IMR-90 (cell line): Measurements from ENCODE around the gene CXCR3. TPM values are rescaled to one million over a fixed set of nuclear protein-coding genes. Genes with fewer than 3 reads are reported as not detected.

Source experiments
- ATAC-seq: fragments of 200-7000 bp; cut with Tn5 transposase; 2 replicates; pipeline ENCODE4 v1.9.1; 2020; ENCODE audit warnings: low read depth, mild to moderate bottlenecking, moderate library complexity
- BruUV-seq: library from RNA; stranded (reverse); fragments of 400-500 nt; replicated peaks from 2 replicates; lab custom pipeline; 2021; lab: Mats Ljungman, UMichigan
- CTCF ChIA-PET: fragments of 300-600 bp; formaldehyde crosslinking; extraction: SDS; loops from one replicate; lab custom pipeline; 2021; ENCODE audit warnings: antibody characterized with exemption; lab: Yijun Ruan, JAX
- POLR2A ChIA-PET: fragments of 300-600 bp; sonication (Branson Sonifier 250); formaldehyde crosslinking; loops from one replicate; lab custom pipeline; 2022; ENCODE audit warnings: antibody characterized with exemption; ENCODE audit not compliant: unreplicated experiment; lab: Charles Lee
- DNase-seq: peaks from one replicate; pipeline ENCODE4 v3.0.0; 2013
- H2AFZ ChIP-seq: replicated peaks from 2 replicates; pipeline ENCODE3; 2013; ENCODE audit warnings: low read length, mild to moderate bottlenecking; ENCODE audit not compliant: poor library complexity
- H2AK5ac ChIP-seq: 2 replicates; pipeline ENCODE4 v1.6.1; 2013; ENCODE audit warnings: low read depth, low read length, inconsistent platforms
- H2AK9ac ChIP-seq: replicated peaks from 2 replicates; pipeline ENCODE3; 2013; ENCODE audit warnings: mild to moderate bottlenecking, low read depth, low read length, moderate library complexity; ENCODE audit not compliant: poor library complexity
- H2BK120ac ChIP-seq: 2 replicates; pipeline ENCODE4 v1.6.1; 2013; ENCODE audit warnings: low read depth, low read length, inconsistent platforms
- H2BK15ac ChIP-seq: 3 replicates; pipeline ENCODE4 v1.6.1; 2013; ENCODE audit warnings: low read depth, low read length, inconsistent platforms
- H2BK20ac ChIP-seq: 2 replicates; pipeline ENCODE4 v1.6.1; 2013; ENCODE audit warnings: low read depth, mild to moderate bottlenecking, inconsistent platforms, low read length, moderate library complexity
- H2BK5ac ChIP-seq: 2 replicates; pipeline ENCODE4 v1.6.1; 2013; ENCODE audit warnings: mild to moderate bottlenecking, low read depth, low read length, inconsistent platforms; ENCODE audit not compliant: poor library complexity, severe bottlenecking
- H3K14ac ChIP-seq: replicated peaks from 2 replicates; pipeline ENCODE4 v1.6.1; 2013; ENCODE audit warnings: low read depth, low read length, inconsistent platforms
- H3K18ac ChIP-seq: 2 replicates; pipeline ENCODE4 v1.6.1; 2013; ENCODE audit warnings: low read depth, low read length, control low read depth
- H3K23ac ChIP-seq: 2 replicates; pipeline ENCODE4 v1.6.1; 2013; ENCODE audit warnings: low read depth, low read length, inconsistent platforms
- H3K27ac ChIP-seq: 2 replicates; pipeline ENCODE4 v1.5.1; 2013; ENCODE audit warnings: mild to moderate bottlenecking, control low read depth, low read length; ENCODE audit not compliant: insufficient read depth
- H3K27me3 ChIP-seq: 2 replicates; pipeline ENCODE4 v1.6.1; 2013; ENCODE audit warnings: low read length; ENCODE audit not compliant: control insufficient read depth, insufficient read depth
- H3K36me3 ChIP-seq: 2 replicates; pipeline ENCODE4 v1.6.1; 2013; ENCODE audit warnings: low read length, mixed read lengths; ENCODE audit not compliant: control insufficient read depth, insufficient read depth
- H3K4ac ChIP-seq: 2 replicates; pipeline ENCODE4 v1.6.1; 2013; ENCODE audit warnings: low read depth, low read length, inconsistent platforms
- H3K4me1 ChIP-seq: 2 replicates; pipeline ENCODE4 v1.6.1; 2013; ENCODE audit warnings: low read length, mixed read lengths; ENCODE audit not compliant: control insufficient read depth, insufficient read depth
- H3K4me2 ChIP-seq: 2 replicates; pipeline ENCODE4 v1.6.1; 2013; ENCODE audit warnings: low read depth, mild to moderate bottlenecking, control low read depth, low read length, moderate library complexity
- H3K4me3 ChIP-seq: 2 replicates; pipeline ENCODE4 v1.5.1; 2013; ENCODE audit warnings: low read depth, mild to moderate bottlenecking, control low read depth, low read length, moderate library complexity; ENCODE audit not compliant: insufficient read depth
- H3K56ac ChIP-seq: 2 replicates; pipeline ENCODE4 v1.6.1; 2013; ENCODE audit warnings: low read length, inconsistent platforms; ENCODE audit not compliant: insufficient read depth; ENCODE audit errors: extremely low read depth
- H3K79me1 ChIP-seq, 2 experiments: 2 replicates each; pipeline ENCODE4 v1.6.1; 2013; ENCODE audit warnings: low read length in 2 of 2, inconsistent platforms in 1 of 2, low read depth in 1 of 2
- H3K9ac ChIP-seq: 2 replicates; pipeline ENCODE4 v1.6.1; 2013; ENCODE audit warnings: low read depth, low read length, control low read depth
- H3K9me1 ChIP-seq: 2 replicates; pipeline ENCODE4 v1.6.1; 2013; ENCODE audit warnings: low read length, inconsistent platforms; ENCODE audit not compliant: insufficient read depth
- H3K9me3 ChIP-seq: 2 replicates; pipeline ENCODE4 v1.6.1; 2013; ENCODE audit warnings: low read length; ENCODE audit not compliant: control insufficient read depth, insufficient read depth
- H4K20me1 ChIP-seq: 2 replicates; pipeline ENCODE4 v1.6.1; 2013; ENCODE audit warnings: low read length, inconsistent platforms; ENCODE audit not compliant: insufficient read depth
- H4K5ac ChIP-seq: 2 replicates; pipeline ENCODE4 v1.6.1; 2013; ENCODE audit warnings: mild to moderate bottlenecking, low read depth, low read length, control low read depth
- H4K8ac ChIP-seq, 2 experiments: 2 replicates each; pipeline ENCODE4 v1.6.1; 2013; ENCODE audit warnings: low read depth in 2 of 2, low read length in 2 of 2, control low read depth in 1 of 2, inconsistent platforms in 1 of 2
- H4K91ac ChIP-seq: 2 replicates; pipeline ENCODE4 v1.6.1; 2013; ENCODE audit warnings: low read depth, low read length, inconsistent platforms; ENCODE audit not compliant: insufficient read depth
- BHLHE40 ChIP-seq: fragments of 150-350 bp; IDR thresholded peaks from 2 replicates; pipeline ENCODE4 v1.6.1; 2016; ENCODE audit warnings: mild to moderate bottlenecking, low read depth, low read length
- CEBPB ChIP-seq: IDR thresholded peaks from 2 replicates; pipeline ENCODE4 v1.6.1; 2012; ENCODE audit warnings: low read depth, low read length, improper control_type of control experiment
- CHD1 ChIP-seq: IDR thresholded peaks from 2 replicates; pipeline ENCODE4 v1.6.1; 2012; ENCODE audit warnings: low read depth, low read length, improper control_type of control experiment
- CTCF ChIP-seq: conservative IDR thresholded peaks from 2 replicates; pipeline ENCODE4 v1.5.1; 2012; ENCODE audit warnings: mild to moderate bottlenecking, low read depth, low read length, improper control_type of control experiment
- ELK1 ChIP-seq: fragments of 150-350 bp; IDR thresholded peaks from 2 replicates; pipeline ENCODE4 v1.6.1; 2016; ENCODE audit warnings: low read depth, mild to moderate bottlenecking, low read length, moderate library complexity, borderline replicate concordance
- FOS ChIP-seq: fragments of 150-350 bp; IDR thresholded peaks from 2 replicates; pipeline ENCODE4 v1.6.1; 2016; ENCODE audit warnings: low read depth, low read length
- MAFK ChIP-seq: IDR thresholded peaks from 2 replicates; pipeline ENCODE4 v1.6.1; 2012; ENCODE audit warnings: low read depth, low read length, improper control_type of control experiment
- MAZ ChIP-seq: IDR thresholded peaks from 2 replicates; pipeline ENCODE4 v1.6.1; 2012; ENCODE audit warnings: low read depth, mild to moderate bottlenecking, low read length, improper control_type of control experiment, moderate library complexity, borderline replicate concordance
- MXI1 ChIP-seq: IDR thresholded peaks from 2 replicates; pipeline ENCODE4 v1.6.1; 2012; ENCODE audit warnings: low read depth, mild to moderate bottlenecking, low read length, moderate library complexity, borderline replicate concordance
- RCOR1 ChIP-seq: IDR thresholded peaks from 2 replicates; pipeline ENCODE4 v1.6.1; 2012; ENCODE audit warnings: mild to moderate bottlenecking, low read length, improper control_type of control experiment; ENCODE audit not compliant: insufficient replicate concordance
- RFX5 ChIP-seq: IDR thresholded peaks from 2 replicates; pipeline ENCODE4 v1.8.0; 2012; ENCODE audit warnings: low read depth, mild to moderate bottlenecking, low read length, moderate library complexity
- SMC3 ChIP-seq: fragments of 150-350 bp; IDR thresholded peaks from 2 replicates; pipeline ENCODE4 v1.6.1; 2016; ENCODE audit warnings: low read depth, mild to moderate bottlenecking, antibody characterized with exemption, low read length, moderate library complexity
- USF2 ChIP-seq: fragments of 150-350 bp; IDR thresholded peaks from 2 replicates; pipeline ENCODE4 v1.6.1; 2017; ENCODE audit warnings: mild to moderate bottlenecking, antibody characterized with exemption, low read length, low read depth
- WGBS, 2 experiments: methylation state at CpG; one replicate each; pipeline versions ENCODE4 v1.1.5 to v1.1.7; 2013; ENCODE audit warnings: missing lambda C conversion rate in 2 of 2; ENCODE audit not compliant: insufficient read length in 1 of 2; ENCODE audit errors: extremely low coverage in 2 of 2; 5-methylcytosine and 5-hydroxymethylcytosine counted together
- dilution Hi-C: fragments of 300-500 bp; cut with HindIII; formaldehyde crosslinking; loops from one replicate; pipeline ENCODE4 v1.14.3; 2018; ENCODE audit warnings: low sequenced_read_pairs; ENCODE audit not compliant: unreplicated experiment
- in situ Hi-C: fragments of 300-500 bp; cut with MboI; formaldehyde crosslinking; loops from 3 replicates; pipeline ENCODE4 v1.14.3; 2019; ENCODE audit warnings: low sequenced_read_pairs, inconsistent platforms, mixed read lengths
- intact Hi-C: fragments of 100-400 bp; cut with micrococcal nuclease; formaldehyde crosslinking; loops from 2 replicates; pipeline ENCODE4 v1.10.0; 2022
- polyA plus RNA-seq, 3 experiments: library from polyadenylated mRNA; depleted of rRNA; stranded (reverse); fragments of >200 nt; gene quantifications; 2 replicates each; pipeline ENCODE4 v1.2.3, GENCODE V29; 2012; ENCODE audit warnings: low replicate concordance in 1 of 3
- total RNA-seq: library from RNA; depleted of rRNA; stranded (reverse); fragments of >200 nt; gene quantifications from 2 replicates; pipeline ENCODE4 v1.2.3, GENCODE V29; 2012

Gene CXCR3
- total and polyA plus RNA-seq, 2 of the 4 experiments (the other 2 are of a cell fraction): not detected

- Histone ChIP-seq H3K18ac (no peak overlapping the region), H3K9me1 (no peaks in the 10 kb centered on the region), H3K9ac (no peak overlapping the region), H3K79me1 (peaks cover 0 to 2% of the 10 kb centered on the region in 2 experiments; a peak in 2 of 4 replicates), H4K8ac (no peak overlapping the region), H2BK15ac (no peak overlapping the region), H3K23ac (no peak overlapping the region), H3K27me3 (no peaks in the 10 kb centered on the region; the same call in 1 of the 2 replicates), H3K56ac (no peak overlapping the region), H4K20me1 (no peaks in the 10 kb centered on the region; the same call in 1 of the 2 replicates), H2BK20ac (no peak overlapping the region), H4K91ac (no peak overlapping the region), H2AFZ (no peak overlapping the region), H3K36me3 (peaks cover 4% of the 10 kb centered on the region; the same call in 1 of the 2 replicates), H3K4ac (no peak overlapping the region), H3K27ac (no peak overlapping the region), H3K4me3 (no peak overlapping the region), H2BK5ac (no peak overlapping the region), H3K4me1 (no peaks in the 10 kb centered on the region), H4K5ac (no peak overlapping the region), H2AK5ac (no peak overlapping the region), H3K9me3 (no peaks in the 10 kb centered on the region), H2BK120ac (no peak overlapping the region), H3K14ac (no peak overlapping the region), H3K4me2 (no peak overlapping the region), H2AK9ac (peak overlapping the region; percentile 72)
- intact Hi-C loops: loop anchor here (10.0 kb wide), 1 partner anchor 195 kb away; no protein-coding TSS in a partner anchor
- TF ChIP-seq CTCF (no peak), CEBPB (no peak), SMC3 (no peak), RFX5 (no peak), MAZ (no peak), CHD1 (no peak), MAFK (no peak), FOS (no peak), RCOR1 (no peak), BHLHE40 (no peak), USF2 (no peak), MXI1 (no peak), ELK1 (no peak)
- DNase-seq (no peak), ATAC-seq (no peak)
- ChIA-PET CTCF (no interaction called here), POLR2A (no interaction called here)
- 76% methylated on average over 12 of the region's 26 CpGs; no CpG with 5 or more reads in 1 of the 2 experiments for WGBS, 2 experiments
- no TSS peak for BruUV-seq
- dilution Hi-C loops: no loop called here
- in situ Hi-C loops: no loop called here
Measured at GRCh38 chrX:71579136-71579989, 38.9 kb downstream of the CXCR3 start.
